Endothelial cell of umbilical vein (primary cell): ENCODE measurements around the gene SERGEF. TPM values are rescaled to one million over a fixed set of nuclear protein-coding genes. Genes with fewer than 3 reads are reported as not detected.

Experiments used
- BruUV-seq: library from RNA; stranded (reverse); fragments of 400-500 nt; replicated peaks from 2 replicates; lab custom pipeline; 2021; lab: Mats Ljungman, UMichigan
- CTCF ChIA-PET: fragments of 300-600, 350-600 bp; sonication (Branson Sonifier 250); formaldehyde crosslinking; loops from one replicate; lab custom pipeline; 2021; ENCODE audit warnings: antibody characterized with exemption, inconsistent platforms; lab: Charles Lee
- POLR2A ChIA-PET: fragments of 300-600, 350-600 bp; sonication (Branson Sonifier 250); formaldehyde crosslinking; loops from one replicate; lab custom pipeline; 2021; ENCODE audit warnings: antibody characterized with exemption, inconsistent platforms; lab: Charles Lee
- DNase-seq: peaks from one replicate; pipeline ENCODE4 v3.0.0-alpha.2; 2011; ENCODE audit warnings: low read depth, low spot score
- FAIRE-seq: peaks from 2 replicates; lab custom pipeline; 2011; peaks lifted over from hg19 to GRCh38; lab: Jason Lieb, UNC
- H2AFZ ChIP-seq: 2 replicates; pipeline ENCODE4 v1.6.0; 2012; ENCODE audit warnings: low read depth, low read length, control low read depth, inconsistent platforms
- H3K27ac ChIP-seq: 2 replicates; pipeline ENCODE4 v1.5.1; 2011; ENCODE audit warnings: low read depth, mild to moderate bottlenecking, control low read depth, low read length, moderate library complexity; ENCODE audit not compliant: insufficient read depth
- H3K27me3 ChIP-seq, 2 experiments: 2 replicates each; pipeline versions ENCODE4 v1.6.0 to v1.6.1; 2011; ENCODE audit warnings: low read length in 2 of 2, mixed read lengths in 1 of 2; ENCODE audit not compliant: control insufficient read depth in 2 of 2, insufficient read depth in 2 of 2
- H3K36me3 ChIP-seq, 2 experiments: 2 replicates in 1 of 2; 3 replicates in 1 of 2; pipeline ENCODE4 v1.5.1; 2011; ENCODE audit warnings: low read length in 2 of 2, mild to moderate bottlenecking in 1 of 2, moderate library complexity in 1 of 2; ENCODE audit not compliant: control insufficient read depth in 2 of 2, insufficient read depth in 2 of 2; ENCODE audit errors: extremely low read depth in 1 of 2
- H3K4me1 ChIP-seq: 3 replicates; pipeline ENCODE4 v1.5.1; 2011; ENCODE audit warnings: mild to moderate bottlenecking, low read length; ENCODE audit not compliant: control insufficient read depth, insufficient read depth; ENCODE audit errors: extremely low read depth
- H3K4me2 ChIP-seq: 2 replicates; pipeline ENCODE4 v1.6.1; 2011; ENCODE audit warnings: low read length, control low read depth, mixed read lengths; ENCODE audit not compliant: insufficient read depth
- H3K4me3 ChIP-seq, 3 experiments: fragments of 200-600 bp in 1 of 3; sonication (generic), shearing (Covaris generic) in 1 of 3; replicated peaks in 1 of 3; 2 replicates each; pipeline ENCODE4 v1.5.1; 2011 to 2016; ENCODE audit warnings: control low read depth in 3 of 3, low read length in 3 of 3, mild to moderate bottlenecking in 2 of 3, inconsistent platforms in 1 of 3, low read depth in 1 of 3, moderate library complexity in 1 of 3; ENCODE audit not compliant: insufficient read depth in 1 of 3
- H3K79me2 ChIP-seq: 2 replicates; pipeline ENCODE4 v1.6.0; 2012; ENCODE audit warnings: low read length, inconsistent platforms; ENCODE audit not compliant: control insufficient read depth, insufficient read depth
- H3K9ac ChIP-seq: replicated peaks from 2 replicates; pipeline ENCODE3; 2011; ENCODE audit warnings: low read length, control low read depth; ENCODE audit not compliant: insufficient read depth; ENCODE audit errors: extremely low read depth
- H3K9me1 ChIP-seq: replicated peaks from 3 replicates; pipeline ENCODE4 v1.6.0; 2011; ENCODE audit warnings: mild to moderate bottlenecking, low read length; ENCODE audit not compliant: control insufficient read depth, insufficient read depth; ENCODE audit errors: extremely low read depth
- H3K9me3 ChIP-seq: replicated peaks from 2 replicates; pipeline ENCODE4 v1.5.1; 2012; ENCODE audit warnings: low read length, inconsistent platforms; ENCODE audit not compliant: control insufficient read depth, insufficient read depth
- H4K20me1 ChIP-seq: replicated peaks from 2 replicates; pipeline ENCODE3; 2011; ENCODE audit warnings: mild to moderate bottlenecking, low read length; ENCODE audit not compliant: control insufficient read depth, insufficient read depth; ENCODE audit errors: extremely low read depth
- EZH2 ChIP-seq: IDR thresholded peaks from 2 replicates; pipeline ENCODE4 v1.6.1; 2012; ENCODE audit warnings: borderline replicate concordance, low read depth, mild to moderate bottlenecking, moderate library complexity, low read length, inconsistent platforms; ENCODE audit not compliant: severe bottlenecking
- FOS ChIP-seq: IDR thresholded peaks from 2 replicates; pipeline ENCODE4 v1.6.1; 2011; ENCODE audit warnings: mild to moderate bottlenecking, low read length, moderate library complexity, borderline replicate concordance; ENCODE audit not compliant: insufficient read depth
- GATA2 ChIP-seq: IDR thresholded peaks from 2 replicates; pipeline ENCODE4 v1.7.0; 2011; ENCODE audit warnings: low read depth, mild to moderate bottlenecking, moderate library complexity, mixed read lengths, low read length; ENCODE audit not compliant: insufficient read length, insufficient read depth
- JUN ChIP-seq: IDR thresholded peaks from 2 replicates; pipeline ENCODE4 v1.6.1; 2011; ENCODE audit warnings: borderline replicate concordance, low read depth; ENCODE audit not compliant: insufficient read length, insufficient read depth
- MYC ChIP-seq: IDR thresholded peaks from one replicate; pipeline ENCODE4 v1.6.1; 2011; ENCODE audit warnings: mild to moderate bottlenecking, low read depth, low read length
- POLR2A ChIP-seq: IDR thresholded peaks from 2 replicates; pipeline ENCODE4 v1.6.1; 2012; ENCODE audit warnings: low read depth, mild to moderate bottlenecking, control low read depth, low read length
- POLR2AphosphoS5 ChIP-seq: IDR thresholded peaks from 2 replicates; pipeline ENCODE4 v1.6.1; 2012; ENCODE audit warnings: low read depth, mild to moderate bottlenecking, control low read depth, low read length, moderate library complexity; ENCODE audit not compliant: insufficient read depth
- dilution Hi-C: fragments of 300-500 bp; cut with MboI; formaldehyde crosslinking; loops from one replicate; pipeline ENCODE4 v1.15.0; 2019; ENCODE audit warnings: low sequenced_read_pairs; ENCODE audit not compliant: extremely low pct_ligation_motif_present
- intact Hi-C: fragments of 100-400 bp; cut with micrococcal nuclease; formaldehyde crosslinking; loops from one replicate; pipeline ENCODE4 v1.10.0; 2022
- polyA plus RNA-seq, 4 experiments: library from polyadenylated mRNA; depleted of rRNA in 3 of 4; stranded (reverse) in 3 of 4; unstranded in 1 of 4; fragments of >200 nt; gene quantifications; 2 replicates each; pipeline versions ENCODE4 v1.2.1 to v1.2.3, GENCODE V29; 2011 to 2012; ENCODE audit warnings: missing spikeins in 1 of 4
- total RNA-seq: library from RNA; stranded (reverse); gene quantifications from 2 replicates; pipeline ENCODE4 v1.2.3, GENCODE V29; 2021
- TF ChIP-seq, protein P1 (sequence below), 2 donors: IDR thresholded peaks; 1 replicate in 1 of 2; 2 replicates in 1 of 2; pipeline ENCODE4 v1.5.1; 2011; ENCODE audit warnings: low read length in 2 of 2, mild to moderate bottlenecking in 2 of 2, moderate library complexity in 2 of 2, control low read depth in 1 of 2, inconsistent platforms in 1 of 2, low read depth in 1 of 2; ENCODE audit not compliant: insufficient read depth in 1 of 2; ENCODE audit errors: extremely low read depth in 1 of 2
- TF ChIP-seq, protein P2 (sequence below): IDR thresholded peaks from 2 replicates; pipeline ENCODE4 v1.6.1; 2011; ENCODE audit not compliant: insufficient read depth, insufficient read length

SERGEF gene
- total and polyA plus RNA-seq, 2 donors (not counting 3 experiments of a cell fraction or from before 2014, with no cell fraction given) = 8.7 to 16.7 TPM

DNA sequence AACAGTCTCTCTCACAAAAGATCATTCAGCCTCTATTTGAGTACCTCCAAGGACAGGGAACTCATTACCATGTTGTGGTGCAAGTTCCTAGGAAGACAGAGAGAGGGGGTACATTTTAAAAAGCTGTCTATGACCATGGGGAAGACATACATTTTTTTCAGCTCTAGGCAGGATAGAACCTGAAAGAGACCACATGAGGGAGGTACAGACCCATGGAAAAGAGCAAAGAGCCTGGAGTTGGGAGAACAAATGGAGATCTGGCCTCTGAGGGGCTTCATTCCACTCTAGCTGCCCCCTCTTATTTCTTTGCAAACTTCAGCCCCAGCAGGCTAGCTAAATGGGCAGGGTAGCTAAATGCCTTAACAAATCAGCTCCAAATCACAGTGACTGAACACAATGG, 241.9 kb downstream of the SERGEF start:
- H4K20me1 ChIP-seq = no peaks in the 10 kb centered on the region
- POLR2A ChIA-PET = no interaction called here
- no TSS peak for BruUV-seq

More for the DNA sequence above, 241.9 kb downstream of the SERGEF start:
- Histone ChIP-seq H3K27ac (no peak overlapping the region), H3K4me1 (no peaks in the 10 kb centered on the region), H3K9me1 (no peaks in the 10 kb centered on the region), H3K9me3 (no peaks in the 10 kb centered on the region), H2AFZ (no peak overlapping the region), H3K9ac (no peak overlapping the region), H3K79me2 (no peaks in the 10 kb centered on the region), H3K4me2 (no peak overlapping the region), H3K27me3 (no peaks in the 10 kb centered on the region), H3K4me3 (no peak overlapping the region), H3K36me3 (no peaks in the 10 kb centered on the region)
- DNase-seq (no peak), FAIRE-seq (no peak)
- no peak for TF ChIP-seq EZH2
- TF ChIP-seq GATA2 = no peak
- no peak for TF ChIP-seq FOS
- TF ChIP-seq, protein P1, sequence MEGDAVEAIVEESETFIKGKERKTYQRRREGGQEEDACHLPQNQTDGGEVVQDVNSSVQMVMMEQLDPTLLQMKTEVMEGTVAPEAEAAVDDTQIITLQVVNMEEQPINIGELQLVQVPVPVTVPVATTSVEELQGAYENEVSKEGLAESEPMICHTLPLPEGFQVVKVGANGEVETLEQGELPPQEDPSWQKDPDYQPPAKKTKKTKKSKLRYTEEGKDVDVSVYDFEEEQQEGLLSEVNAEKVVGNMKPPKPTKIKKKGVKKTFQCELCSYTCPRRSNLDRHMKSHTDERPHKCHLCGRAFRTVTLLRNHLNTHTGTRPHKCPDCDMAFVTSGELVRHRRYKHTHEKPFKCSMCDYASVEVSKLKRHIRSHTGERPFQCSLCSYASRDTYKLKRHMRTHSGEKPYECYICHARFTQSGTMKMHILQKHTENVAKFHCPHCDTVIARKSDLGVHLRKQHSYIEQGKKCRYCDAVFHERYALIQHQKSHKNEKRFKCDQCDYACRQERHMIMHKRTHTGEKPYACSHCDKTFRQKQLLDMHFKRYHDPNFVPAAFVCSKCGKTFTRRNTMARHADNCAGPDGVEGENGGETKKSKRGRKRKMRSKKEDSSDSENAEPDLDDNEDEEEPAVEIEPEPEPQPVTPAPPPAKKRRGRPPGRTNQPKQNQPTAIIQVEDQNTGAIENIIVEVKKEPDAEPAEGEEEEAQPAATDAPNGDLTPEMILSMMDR (IDR thresholded peaks at IDR 0.05; ENCODE audit: extremely low read depth in 1 of 2, insufficient read depth in 1 of 2, low read depth in 1 of 2, low read length in 2 of 2) = no peak
- TF ChIP-seq MYC = no peak
- TF ChIP-seq, protein P2, sequence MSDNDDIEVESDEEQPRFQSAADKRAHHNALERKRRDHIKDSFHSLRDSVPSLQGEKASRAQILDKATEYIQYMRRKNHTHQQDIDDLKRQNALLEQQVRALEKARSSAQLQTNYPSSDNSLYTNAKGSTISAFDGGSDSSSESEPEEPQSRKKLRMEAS = no peak
- TF ChIP-seq POLR2A = no peak
- TF ChIP-seq JUN = no peak
- TF ChIP-seq POLR2AphosphoS5 = no peak
- CTCF ChIA-PET = interaction anchor here (0.9 to 1.4 kb wide), 4 partner anchors 16 to 208 kb away, joined by 3 to 12 read pairs (median 7); no protein-coding TSS in a partner anchor
- dilution Hi-C loops = no loop called here
- intact Hi-C loops = no loop called here
